Peyer's patch (tissue), 4 donors: ENCODE results near the gene RAB31. TPM values are rescaled to one million over a fixed set of nuclear protein-coding genes. Genes with fewer than 3 reads are reported as not detected.
A peak's percentile ranks its signal among the peaks of the same experiment; 100 is the strongest.

Source experiments
- DNase-seq, 3 donors: peaks; one replicate each; pipeline ENCODE4 v3.0.0-alpha.2; 2017 to 2019
- H3K27ac ChIP-seq, 4 donors: fragments of 200-600 bp; sonication (generic); one replicate each; pipeline ENCODE4 v1.5.1; 2016 to 2019
- H3K27me3 ChIP-seq, 2 donors: fragments of 200-600 bp; sonication (generic); one replicate each; pipeline ENCODE4 v1.5.1; 2019
- H3K36me3 ChIP-seq, 3 donors: fragments of 200-600 bp; sonication (generic); one replicate each; pipeline ENCODE4 v1.5.1; 2016 to 2019
- H3K4me1 ChIP-seq, 4 donors: fragments of 200-600 bp; sonication (generic); one replicate each; pipeline ENCODE4 v1.5.1; 2016 to 2019
- H3K4me3 ChIP-seq, 4 donors: fragments of 200-600 bp; sonication (generic); 1 replicate in 3 of 4; 2 replicates in 1 of 4; pipeline ENCODE4 v1.5.1; 2016 to 2019; ENCODE audit warnings: mild to moderate bottlenecking in 1 of 4
- H3K9me3 ChIP-seq, 4 donors: fragments of 200-600 bp; sonication (generic); one replicate each; pipeline ENCODE4 v1.5.1; 2016 to 2019; ENCODE audit warnings: mild to moderate bottlenecking in 1 of 4
- POLR2A ChIP-seq, 2 donors: fragments of 450-650 bp; IDR thresholded peaks; one replicate each; pipeline ENCODE4 v1.5.1; 2017; ENCODE audit warnings: antibody characterized with exemption in 2 of 2, mild to moderate bottlenecking in 2 of 2, moderate library complexity in 2 of 2
- total RNA-seq, 4 donors: library from RNA; depleted of rRNA; stranded (reverse); fragments of >200 nt; gene quantifications; one replicate each; pipeline ENCODE4 v1.1.0, GENCODE V29; 2016
- TF ChIP-seq, protein P1 (sequence below), 6 experiments: fragments of 450-650 bp in 4 of 6; fragments of 200-600 bp in 2 of 6; sonication (generic) in 1 of 6; IDR thresholded peaks; one replicate each; pipeline ENCODE4 v1.5.1; 2017 to 2019; ENCODE audit warnings: antibody characterized with exemption in 6 of 6, mild to moderate bottlenecking in 3 of 6, moderate library complexity in 1 of 6

The RAB31 gene
- total RNA-seq, 4 donors from 2014 or later, result 6.2 to 66.8 (median 17.7) TPM

DNA sequence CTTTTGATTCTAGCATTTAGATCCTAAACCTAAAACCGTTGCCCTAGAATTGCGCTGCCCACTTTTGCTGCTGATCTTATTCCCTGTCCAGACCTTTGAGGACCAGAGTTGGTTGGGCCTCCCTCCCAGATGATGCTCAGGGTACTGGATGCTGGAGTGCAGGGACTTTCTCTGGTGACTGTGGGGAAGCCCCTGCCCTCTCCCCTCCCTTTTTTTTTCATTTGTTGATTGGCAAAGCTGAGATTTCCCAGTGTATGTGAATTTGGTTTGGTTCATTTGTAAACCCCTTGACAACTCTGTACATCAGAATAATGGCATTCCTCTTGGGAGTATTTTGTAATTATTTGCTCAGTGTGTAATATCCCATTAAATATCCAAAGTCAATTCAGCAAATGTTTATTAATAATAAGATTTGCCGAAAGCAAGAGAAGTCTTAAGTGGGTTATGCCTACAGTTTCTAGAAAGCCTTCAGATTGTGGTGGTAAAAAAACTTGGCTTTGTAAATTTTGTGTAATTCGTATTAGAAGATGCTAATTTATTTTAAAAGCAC lies 28.3 kb downstream of the RAB31 start:
- TF ChIP-seq, protein P1, sequence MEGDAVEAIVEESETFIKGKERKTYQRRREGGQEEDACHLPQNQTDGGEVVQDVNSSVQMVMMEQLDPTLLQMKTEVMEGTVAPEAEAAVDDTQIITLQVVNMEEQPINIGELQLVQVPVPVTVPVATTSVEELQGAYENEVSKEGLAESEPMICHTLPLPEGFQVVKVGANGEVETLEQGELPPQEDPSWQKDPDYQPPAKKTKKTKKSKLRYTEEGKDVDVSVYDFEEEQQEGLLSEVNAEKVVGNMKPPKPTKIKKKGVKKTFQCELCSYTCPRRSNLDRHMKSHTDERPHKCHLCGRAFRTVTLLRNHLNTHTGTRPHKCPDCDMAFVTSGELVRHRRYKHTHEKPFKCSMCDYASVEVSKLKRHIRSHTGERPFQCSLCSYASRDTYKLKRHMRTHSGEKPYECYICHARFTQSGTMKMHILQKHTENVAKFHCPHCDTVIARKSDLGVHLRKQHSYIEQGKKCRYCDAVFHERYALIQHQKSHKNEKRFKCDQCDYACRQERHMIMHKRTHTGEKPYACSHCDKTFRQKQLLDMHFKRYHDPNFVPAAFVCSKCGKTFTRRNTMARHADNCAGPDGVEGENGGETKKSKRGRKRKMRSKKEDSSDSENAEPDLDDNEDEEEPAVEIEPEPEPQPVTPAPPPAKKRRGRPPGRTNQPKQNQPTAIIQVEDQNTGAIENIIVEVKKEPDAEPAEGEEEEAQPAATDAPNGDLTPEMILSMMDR (IDR thresholded peaks at IDR 0.05), result no peak
- TF ChIP-seq POLR2A (IDR thresholded peaks at IDR 0.05), result no peak
- Histone ChIP-seq H3K4me1 (peaks cover 0 to 27% (median 0%) of the 10 kb centered on the region in 4 donors), H3K9me3 (no peaks in the 10 kb centered on the region), H3K27ac (no peak overlapping the region), H3K36me3 (no peaks in the 10 kb centered on the region), H3K27me3 (no peaks in the 10 kb centered on the region), H3K4me3 (no peak overlapping the region)
- DNase-seq, result peak in 1 of 3 donors; percentile 5

DNA sequence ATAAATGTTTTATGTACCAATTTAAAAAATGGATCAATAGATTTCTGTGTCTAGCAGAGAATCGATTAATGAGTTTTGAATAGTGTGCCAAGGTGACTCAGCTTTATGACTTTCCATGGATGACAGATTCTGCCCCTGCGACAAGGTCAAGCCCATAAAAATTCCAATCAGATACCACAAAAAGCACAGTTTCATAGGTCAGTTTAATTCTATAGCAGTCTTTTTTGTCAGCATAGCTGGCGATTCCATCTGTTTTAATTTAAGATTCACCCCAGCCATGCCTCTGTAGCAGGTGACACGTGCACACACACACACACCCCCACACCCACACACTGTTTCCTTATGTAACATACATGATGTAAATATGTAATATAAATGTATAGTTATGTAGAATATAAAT lies 28.9 kb downstream of the RAB31 start:
- Histone ChIP-seq H3K9me3 (no peaks in the 10 kb centered on the region), H3K27ac (peak overlapping the region in 2 of 4 donors; percentile 22 to 26), H3K4me3 (peak overlapping the region in 1 of 4 donors; percentile 25), H3K36me3 (no peaks in the 10 kb centered on the region), H3K4me1 (peaks cover 0 to 32% (median 0%) of the 10 kb centered on the region in 4 donors), H3K27me3 (no peaks in the 10 kb centered on the region)
- TF ChIP-seq POLR2A (IDR thresholded peaks at IDR 0.05), result no peak
- TF ChIP-seq, protein P1 (IDR thresholded peaks at IDR 0.05), result no peak
- peak in 1 of 3 donors; percentile 47 for DNase-seq

DNA sequence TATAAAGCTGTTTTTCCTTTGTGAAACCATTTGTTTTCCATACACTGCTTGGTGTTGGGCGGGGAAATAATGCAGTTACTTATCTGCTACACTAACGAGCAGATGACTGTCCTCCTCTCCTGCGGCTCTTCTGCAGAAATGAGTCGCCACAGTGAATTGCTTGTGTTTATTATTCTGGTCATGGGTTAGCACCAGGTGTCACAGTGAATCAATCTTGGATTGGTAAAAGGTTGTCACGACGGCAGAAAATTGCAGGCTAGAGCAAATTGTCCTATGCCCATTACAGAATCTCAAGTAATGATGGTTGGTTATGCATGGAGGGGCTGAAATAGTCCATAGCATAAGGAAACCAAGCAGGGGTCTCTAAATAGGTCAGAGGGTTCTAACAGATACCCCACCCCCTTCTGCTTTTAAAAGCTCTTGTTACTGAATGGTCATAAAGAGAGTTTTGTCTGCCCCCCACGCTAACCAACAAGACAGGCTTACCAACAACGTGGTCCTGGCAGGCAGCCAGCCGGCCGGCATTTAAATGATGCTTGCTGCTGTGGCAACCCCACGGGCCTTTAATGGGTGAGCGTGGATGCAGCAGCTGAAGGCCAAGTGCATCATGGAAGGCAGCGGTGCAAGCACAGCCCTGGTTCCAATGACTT lies 29.5 kb downstream of the RAB31 start:
- peak overlapping the region in 2 of 4 donors; percentile 26 to 43 for H3K27ac ChIP-seq

DNA sequence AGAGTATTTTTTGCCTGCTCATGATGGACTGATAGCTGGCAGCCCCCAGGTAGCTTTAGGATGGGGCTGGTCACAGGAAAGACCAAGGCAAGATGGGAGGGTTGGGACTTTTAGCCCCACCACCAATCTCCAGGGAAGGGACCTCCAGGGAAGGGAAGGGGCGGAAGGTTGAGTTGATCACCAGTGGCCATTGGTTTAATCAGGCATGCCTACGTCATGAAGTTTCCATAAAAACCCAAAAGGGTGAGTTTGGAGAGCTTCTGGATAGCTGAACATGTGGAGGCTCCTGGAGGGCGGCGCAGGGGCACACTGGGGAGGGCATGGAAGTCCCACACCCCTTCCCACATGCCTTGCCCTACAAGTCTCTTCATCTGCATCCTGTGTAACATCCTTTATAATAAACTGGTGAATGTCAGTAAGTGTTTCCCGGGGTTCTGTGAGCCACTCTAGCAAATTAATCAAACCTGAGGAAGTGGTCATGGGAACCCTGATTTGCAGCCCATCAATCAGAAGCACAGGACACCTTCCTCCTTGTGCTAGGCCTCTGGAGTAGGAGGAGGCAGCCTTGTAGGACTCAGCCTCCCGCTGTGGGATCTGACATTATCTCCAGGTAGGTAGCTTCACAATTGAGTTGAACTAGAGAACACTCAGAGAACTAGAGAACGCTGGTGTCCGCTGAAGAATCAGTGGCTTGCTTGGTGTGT lies 30.3 kb downstream of the RAB31 start:
- DNase-seq, result peak in 1 of 3 donors; percentile 13
- no peak overlapping the region for H3K27ac ChIP-seq
- H3K4me3 ChIP-seq, result no peak overlapping the region
- no peak for TF ChIP-seq POLR2A (IDR thresholded peaks at IDR 0.05)
- TF ChIP-seq, protein P1 (IDR thresholded peaks at IDR 0.05), result no peak
- no peaks in the 10 kb centered on the region for H3K9me3 ChIP-seq
- H3K27me3 ChIP-seq, result no peaks in the 10 kb centered on the region
- peaks cover 0 to 39% (median 0%) of the 10 kb centered on the region in 4 donors for H3K4me1 ChIP-seq
- H3K36me3 ChIP-seq, result no peaks in the 10 kb centered on the region

More for the DNA sequence above, 29.5 kb downstream of the RAB31 start:
- Histone ChIP-seq H3K9me3 (no peaks in the 10 kb centered on the region), H3K4me1 (peaks cover 0 to 38% (median 0%) of the 10 kb centered on the region in 4 donors), H3K27me3 (no peaks in the 10 kb centered on the region), H3K36me3 (no peaks in the 10 kb centered on the region), H3K4me3 (peak overlapping the region in 1 of 4 donors; percentile 25)
- peak in 1 of 3 donors; percentile 69 for DNase-seq
- TF ChIP-seq, protein P1 (IDR thresholded peaks at IDR 0.05), result no peak
- TF ChIP-seq POLR2A (IDR thresholded peaks at IDR 0.05), result peak; percentile 33 to 57

DNA sequence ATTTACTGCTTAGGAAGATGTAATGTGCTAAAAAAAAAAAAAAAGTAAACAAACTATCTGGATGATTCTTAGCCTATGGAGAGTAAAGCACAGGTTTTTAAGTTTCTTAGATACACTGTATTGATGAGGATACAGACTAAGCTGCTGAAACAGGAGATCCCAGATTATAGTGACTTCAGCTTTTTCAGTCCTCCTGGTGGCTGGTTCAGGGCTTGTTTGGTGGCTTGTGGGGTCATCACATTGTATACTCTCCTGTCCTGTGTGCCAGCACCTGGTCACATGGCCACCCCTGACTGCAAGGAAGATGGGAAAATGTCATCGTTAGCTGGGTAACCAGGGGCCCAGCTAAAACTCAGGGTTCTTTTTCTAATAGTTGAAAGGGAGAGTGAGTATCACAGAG lies 31.4 kb downstream of the RAB31 start:
- no peaks in the 10 kb centered on the region for H3K36me3 ChIP-seq
- peaks cover 0 to 34% (median 0%) of the 10 kb centered on the region in 4 donors for H3K4me1 ChIP-seq
- no peak overlapping the region for H3K4me3 ChIP-seq
- no peak overlapping the region for H3K27ac ChIP-seq
- H3K9me3 ChIP-seq, result no peaks in the 10 kb centered on the region
- H3K27me3 ChIP-seq, result no peaks in the 10 kb centered on the region
- DNase-seq, result peak in 1 of 3 donors; percentile 13
- TF ChIP-seq, protein P1 (IDR thresholded peaks at IDR 0.05), result no peak
- no peak for TF ChIP-seq POLR2A (IDR thresholded peaks at IDR 0.05)
